ENCODE results near the gene RCAN2. TPM values are rescaled to one million over a fixed set of nuclear protein-coding genes. Genes with fewer than 3 reads are reported as not detected.

RCAN2 gene
- total RNA-seq, 1 experiment from 2014 or later, result not detected

DNA sequence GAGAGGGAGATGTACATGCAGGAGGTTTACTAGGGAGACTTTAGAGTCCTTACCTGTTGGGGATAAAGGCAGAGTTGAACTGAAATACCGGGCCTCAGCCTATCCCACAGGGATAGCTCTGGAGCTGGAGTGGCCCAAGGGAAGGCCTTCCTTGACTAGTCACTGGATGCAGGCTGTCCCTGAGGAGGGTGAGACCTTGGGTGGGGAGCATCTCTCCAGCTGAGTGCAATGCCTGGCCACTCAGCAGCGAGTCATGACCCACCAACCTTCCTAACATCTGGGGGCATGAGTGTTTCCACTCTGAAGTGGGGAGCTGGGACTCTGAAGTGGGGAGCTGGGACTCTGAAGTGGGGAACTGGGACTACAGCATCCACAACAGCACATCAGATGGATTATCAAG, 274.4 kb downstream of the RCAN2 start:
- TF ChIP-seq, protein P1, sequence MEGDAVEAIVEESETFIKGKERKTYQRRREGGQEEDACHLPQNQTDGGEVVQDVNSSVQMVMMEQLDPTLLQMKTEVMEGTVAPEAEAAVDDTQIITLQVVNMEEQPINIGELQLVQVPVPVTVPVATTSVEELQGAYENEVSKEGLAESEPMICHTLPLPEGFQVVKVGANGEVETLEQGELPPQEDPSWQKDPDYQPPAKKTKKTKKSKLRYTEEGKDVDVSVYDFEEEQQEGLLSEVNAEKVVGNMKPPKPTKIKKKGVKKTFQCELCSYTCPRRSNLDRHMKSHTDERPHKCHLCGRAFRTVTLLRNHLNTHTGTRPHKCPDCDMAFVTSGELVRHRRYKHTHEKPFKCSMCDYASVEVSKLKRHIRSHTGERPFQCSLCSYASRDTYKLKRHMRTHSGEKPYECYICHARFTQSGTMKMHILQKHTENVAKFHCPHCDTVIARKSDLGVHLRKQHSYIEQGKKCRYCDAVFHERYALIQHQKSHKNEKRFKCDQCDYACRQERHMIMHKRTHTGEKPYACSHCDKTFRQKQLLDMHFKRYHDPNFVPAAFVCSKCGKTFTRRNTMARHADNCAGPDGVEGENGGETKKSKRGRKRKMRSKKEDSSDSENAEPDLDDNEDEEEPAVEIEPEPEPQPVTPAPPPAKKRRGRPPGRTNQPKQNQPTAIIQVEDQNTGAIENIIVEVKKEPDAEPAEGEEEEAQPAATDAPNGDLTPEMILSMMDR (IDR thresholded peaks at IDR 0.05; ENCODE audit: insufficient read depth in 1 of 2, low read depth in 1 of 2, low read length in 1 of 2, severe bottlenecking in 1 of 2, unreplicated experiment in 1 of 2), result no peak
- intact Hi-C loops (cut with micrococcal nuclease; ENCODE audit: unreplicated experiment), result no loop called here
- no peaks in the 10 kb centered on the region for H3K27me3 Mint-ChIP-seq (ENCODE audit: insufficient read depth, unreplicated experiment)
- DNase-seq, result no peak
- no TSS peak for BruUV-seq (replicated peaks)
- Histone ChIP-seq H3K4me3 (ENCODE audit: low read depth, low read length) (no peak overlapping the region), H3K9me3 (no peaks in the 10 kb centered on the region), H3K36me3 (ENCODE audit: control insufficient read depth, insufficient read depth, low read length) (no peaks in the 10 kb centered on the region), H3K4me1 (no peaks in the 10 kb centered on the region), H3K27me3 (replicated peaks; ENCODE audit: control insufficient read depth, insufficient read depth, low read length) (no peaks in the 10 kb centered on the region)
- H3K4me1 Mint-ChIP-seq (ENCODE audit: low read depth, unreplicated experiment), result no peaks in the 10 kb centered on the region
- H3K27ac Mint-ChIP-seq (ENCODE audit: unreplicated experiment), result no peak overlapping the region
- no peak overlapping the region for H3K4me3 Mint-ChIP-seq (ENCODE audit: unreplicated experiment)
- CTCF ChIA-PET, result no interaction called here
- POLR2A ChIA-PET, result no interaction called here
- H3K36me3 Mint-ChIP-seq (ENCODE audit: insufficient read depth, unreplicated experiment), result no peaks in the 10 kb centered on the region
- no peaks in the 10 kb centered on the region for H3K9me3 Mint-ChIP-seq (ENCODE audit: unreplicated experiment)

DNA sequence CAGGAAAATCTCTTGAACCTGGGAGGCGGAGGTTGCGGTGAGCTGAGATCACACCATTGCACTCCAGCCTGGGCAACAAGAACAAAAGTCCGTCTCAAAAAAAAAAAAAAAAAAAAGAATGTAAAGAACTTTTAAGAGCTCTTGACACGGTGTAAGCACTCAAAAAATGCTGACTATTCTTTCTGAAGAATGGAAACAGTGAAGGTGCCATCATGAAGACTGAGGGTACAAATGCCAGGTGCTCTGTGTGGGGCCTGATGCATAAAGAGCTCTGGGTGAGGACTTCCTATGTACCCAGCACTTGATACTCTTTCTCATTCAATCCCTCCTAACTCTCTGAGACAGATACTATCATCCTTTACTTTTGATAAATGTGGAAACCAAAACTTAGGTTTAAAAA, 275.5 kb downstream of the RCAN2 start:
- Mint-ChIP-seq H3K4me3 (ENCODE audit: unreplicated experiment) (no peak overlapping the region), H3K27ac (ENCODE audit: unreplicated experiment) (no peak overlapping the region), H3K9me3 (ENCODE audit: unreplicated experiment) (no peaks in the 10 kb centered on the region), H3K27me3 (ENCODE audit: insufficient read depth, unreplicated experiment) (no peaks in the 10 kb centered on the region), H3K36me3 (ENCODE audit: insufficient read depth, unreplicated experiment) (no peaks in the 10 kb centered on the region), H3K4me1 (ENCODE audit: low read depth, unreplicated experiment) (peaks cover 5% of the 10 kb centered on the region)
- CTCF ChIA-PET, result no interaction called here
- BruUV-seq (replicated peaks), result no TSS peak
- POLR2A ChIA-PET, result interaction anchor here (0.6 kb wide), 1 partner anchor 147 kb away, joined by 3 read pairs; no protein-coding TSS in a partner anchor
- H3K4me1 ChIP-seq, result no peaks in the 10 kb centered on the region
- TF ChIP-seq, protein P1 (IDR thresholded peaks at IDR 0.05; ENCODE audit: insufficient read depth in 1 of 2, low read depth in 1 of 2, low read length in 1 of 2, severe bottlenecking in 1 of 2, unreplicated experiment in 1 of 2), result no peak
- H3K36me3 ChIP-seq (ENCODE audit: control insufficient read depth, insufficient read depth, low read length), result no peaks in the 10 kb centered on the region
- intact Hi-C loops (cut with micrococcal nuclease; ENCODE audit: unreplicated experiment), result no loop called here
- H3K9me3 ChIP-seq, result no peaks in the 10 kb centered on the region
- DNase-seq, result no peak
- H3K27me3 ChIP-seq (replicated peaks; ENCODE audit: control insufficient read depth, insufficient read depth, low read length), result no peaks in the 10 kb centered on the region
- no peak overlapping the region for H3K4me3 ChIP-seq (ENCODE audit: low read depth, low read length)

DNA sequence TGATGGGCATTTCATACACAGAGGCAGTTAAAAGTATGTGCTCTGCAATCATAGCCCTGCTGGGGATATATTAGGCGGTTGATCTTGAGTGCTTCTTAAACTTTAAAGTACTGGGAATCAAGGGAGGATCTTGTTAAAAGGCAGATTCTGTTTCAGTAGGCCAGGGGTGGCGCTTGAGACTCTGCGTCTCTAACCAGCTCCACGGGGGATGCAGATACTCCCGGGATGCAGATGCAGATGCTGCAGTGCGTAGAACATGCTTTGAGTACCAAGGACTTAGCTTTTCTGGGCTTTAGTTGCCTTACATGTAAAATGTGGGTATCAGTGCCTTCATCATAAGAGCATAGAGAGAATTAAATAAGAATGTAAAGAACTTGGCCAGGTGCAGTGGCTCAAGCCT, 276.0 kb downstream of the RCAN2 start:
- CTCF ChIA-PET, result no interaction called here
- TF ChIP-seq, protein P1 (IDR thresholded peaks at IDR 0.05; ENCODE audit: insufficient read depth in 1 of 2, low read depth in 1 of 2, low read length in 1 of 2, severe bottlenecking in 1 of 2, unreplicated experiment in 1 of 2), result no peak
- no peak overlapping the region for H3K27ac Mint-ChIP-seq (ENCODE audit: unreplicated experiment)
- no peaks in the 10 kb centered on the region for H3K27me3 Mint-ChIP-seq (ENCODE audit: insufficient read depth, unreplicated experiment)
- peaks cover 5% of the 10 kb centered on the region for H3K4me1 Mint-ChIP-seq (ENCODE audit: low read depth, unreplicated experiment)
- no peak for DNase-seq
- H3K4me3 ChIP-seq (ENCODE audit: low read depth, low read length), result no peak overlapping the region
- intact Hi-C loops (cut with micrococcal nuclease; ENCODE audit: unreplicated experiment), result no loop called here
- no TSS peak for BruUV-seq (replicated peaks)
- no peak overlapping the region for H3K4me3 Mint-ChIP-seq (ENCODE audit: unreplicated experiment)
- no peaks in the 10 kb centered on the region for H3K27me3 ChIP-seq (replicated peaks; ENCODE audit: control insufficient read depth, insufficient read depth, low read length)
- H3K36me3 ChIP-seq (ENCODE audit: control insufficient read depth, insufficient read depth, low read length), result no peaks in the 10 kb centered on the region
- no peaks in the 10 kb centered on the region for H3K9me3 ChIP-seq
- H3K36me3 Mint-ChIP-seq (ENCODE audit: insufficient read depth, unreplicated experiment), result no peaks in the 10 kb centered on the region
- POLR2A ChIA-PET, result interaction anchor here (0.6 kb wide), 1 partner anchor 146 kb away, joined by 3 read pairs; no protein-coding TSS in a partner anchor
- no peaks in the 10 kb centered on the region for H3K4me1 ChIP-seq
- H3K9me3 Mint-ChIP-seq (ENCODE audit: unreplicated experiment), result no peaks in the 10 kb centered on the region

All from Caco-2 (cell line).